ENCODE measurements around the gene ZNF506. TPM values are rescaled to one million over a fixed set of nuclear protein-coding genes. Genes with fewer than 3 reads are reported as not detected.
"Not testable (repeated sequence)": the region's sequence is repeated elsewhere in the genome, so short reads cannot be mapped to it uniquely, and the experiment has no call there.

ZNF506 gene
- total and polyA plus RNA-seq, 2 experiments from 2014 or later: 26.0 to 42.1 TPM

GRCh38 chr19:19769971-19770370 is 51.6 kb downstream of the ZNF506 start:
- not testable (repeated sequence) for H3K4me1 Mint-ChIP-seq; H3K36me3 ChIP-seq (ENCODE audit: insufficient read depth); H3K79me2 ChIP-seq (replicated peaks; ENCODE audit: insufficient read depth); H3K4me2 ChIP-seq; H4K20me1 ChIP-seq (replicated peaks; ENCODE audit: insufficient read depth); H3K4me1 ChIP-seq (ENCODE audit: insufficient read depth); H3K4me3 ChIP-seq; H3F3A ChIP-seq (replicated peaks; ENCODE audit: low read depth); H3K9me2 ChIP-seq (ENCODE audit: insufficient read depth); H3K27me3 ChIP-seq (ENCODE audit: insufficient read depth); H3K27ac Mint-ChIP-seq; H3K27me3 Mint-ChIP-seq (ENCODE audit: insufficient read depth, low read depth, poor library complexity); H3K4me3 Mint-ChIP-seq; H2AFZ ChIP-seq; DNase-seq (ENCODE audit: low spot score); ATAC-seq; H3K36me3 Mint-ChIP-seq (ENCODE audit: low read depth); H3K27ac ChIP-seq (ENCODE audit: low read depth)
- peaks cover 11% of the 10 kb centered on the region for H3K9me3 Mint-ChIP-seq

GRCh38 chr19:19758164-19758563 is 63.4 kb downstream of the ZNF506 start:
- no peak overlapping the region for H3K4me3 ChIP-seq
- H3K27me3 Mint-ChIP-seq (ENCODE audit: insufficient read depth, low read depth, poor library complexity): peaks cover 2% of the 10 kb centered on the region
- H3K9me3 Mint-ChIP-seq: peaks cover 13% of the 10 kb centered on the region
- no peaks in the 10 kb centered on the region for H3K9me2 ChIP-seq (ENCODE audit: insufficient read depth)
- H3K27ac ChIP-seq (ENCODE audit: low read depth): no peak overlapping the region
- H3F3A ChIP-seq (replicated peaks; ENCODE audit: low read depth): no peaks in the 10 kb centered on the region
- TF ChIP-seq EZH2 (IDR thresholded peaks at IDR 0.05; ENCODE audit: low read depth, unreplicated experiment) (no peak), CTCF (conservative IDR thresholded peaks at IDR 0.05; ENCODE audit: low read depth in 2 of 2) (peak; percentile 20 to 40; a peak in 3 of 4 replicates)
- DNase-seq (ENCODE audit: low spot score) (peak; percentile 44), ATAC-seq (peak; percentile 29; the same call in 1 of the 3 replicates)
- H3K27ac Mint-ChIP-seq: no peak overlapping the region
- H4K20me1 ChIP-seq (replicated peaks; ENCODE audit: insufficient read depth): no peaks in the 10 kb centered on the region
- no peaks in the 10 kb centered on the region for H3K36me3 ChIP-seq (ENCODE audit: insufficient read depth)
- no peak overlapping the region for H3K4me3 Mint-ChIP-seq
- no peaks in the 10 kb centered on the region for H3K79me2 ChIP-seq (replicated peaks; ENCODE audit: insufficient read depth)
- H2AFZ ChIP-seq: no peak overlapping the region
- H3K36me3 Mint-ChIP-seq (ENCODE audit: low read depth): peaks cover 2% of the 10 kb centered on the region; the same call in 1 of the 3 replicates
- no peaks in the 10 kb centered on the region for H3K4me1 Mint-ChIP-seq
- H3K4me1 ChIP-seq (ENCODE audit: insufficient read depth): no peaks in the 10 kb centered on the region
- no peaks in the 10 kb centered on the region for H3K27me3 ChIP-seq (ENCODE audit: insufficient read depth)
- no peak overlapping the region for H3K4me2 ChIP-seq

- DNase-seq (ENCODE audit: low spot score) (no peak), ATAC-seq (no peak)
- no peak overlapping the region for H3K27ac ChIP-seq (ENCODE audit: low read depth)
- no peak overlapping the region for H2AFZ ChIP-seq
- no peaks in the 10 kb centered on the region for H3K36me3 ChIP-seq (ENCODE audit: insufficient read depth)
- Mint-ChIP-seq H3K27ac (no peak overlapping the region), H3K4me3 (no peak overlapping the region), H3K36me3 (ENCODE audit: low read depth) (peaks cover 2% of the 10 kb centered on the region; the same call in 1 of the 3 replicates), H3K27me3 (ENCODE audit: insufficient read depth, low read depth, poor library complexity) (peaks cover 7% of the 10 kb centered on the region), H3K4me1 (no peaks in the 10 kb centered on the region), H3K9me3 (peaks cover 17% of the 10 kb centered on the region)
- H3K4me3 ChIP-seq: no peak overlapping the region
- no peaks in the 10 kb centered on the region for H3F3A ChIP-seq (replicated peaks; ENCODE audit: low read depth)
- no peaks in the 10 kb centered on the region for H3K4me1 ChIP-seq (ENCODE audit: insufficient read depth)
- H4K20me1 ChIP-seq (replicated peaks; ENCODE audit: insufficient read depth): no peaks in the 10 kb centered on the region
- no peaks in the 10 kb centered on the region for H3K79me2 ChIP-seq (replicated peaks; ENCODE audit: insufficient read depth)
- no peaks in the 10 kb centered on the region for H3K9me2 ChIP-seq (ENCODE audit: insufficient read depth)
- no peaks in the 10 kb centered on the region for H3K27me3 ChIP-seq (ENCODE audit: insufficient read depth)
- H3K4me2 ChIP-seq: no peak overlapping the region
- no peak for TF ChIP-seq EZH2 (IDR thresholded peaks at IDR 0.05; ENCODE audit: low read depth, unreplicated experiment)
- no peak for TF ChIP-seq POLR2AphosphoS5 (IDR thresholded peaks at IDR 0.05; ENCODE audit: low read depth)
- no peak for TF ChIP-seq ETS1 (IDR thresholded peaks at IDR 0.05)
- no peak for TF ChIP-seq EZH2phosphoT487 (IDR thresholded peaks at IDR 0.05; ENCODE audit: unreplicated experiment)
- no peak for TF ChIP-seq NANOG (IDR thresholded peaks at IDR 0.05; ENCODE audit: borderline replicate concordance)
- TF ChIP-seq STAT1 (IDR thresholded peaks at IDR 0.05; ENCODE audit: unreplicated experiment): no peak
- no peak for TF ChIP-seq CREB1 (CRISPR knock-in tag; IDR thresholded peaks at IDR 0.05; ENCODE audit: low read depth)
- no peak for TF ChIP-seq CTCF (conservative IDR thresholded peaks at IDR 0.05; ENCODE audit: low read depth in 2 of 2)
- TF ChIP-seq ZNF331 (CRISPR knock-in tag; IDR thresholded peaks at IDR 0.05; ENCODE audit: low read depth): no peak
Observed at GRCh38 chr19:19752760-19753403, 68.7 kb downstream of the ZNF506 start.

All from GM23338 (cell line).